ENCODE measurements around the gene FAM170B.

The FAM170B gene

DNA sequence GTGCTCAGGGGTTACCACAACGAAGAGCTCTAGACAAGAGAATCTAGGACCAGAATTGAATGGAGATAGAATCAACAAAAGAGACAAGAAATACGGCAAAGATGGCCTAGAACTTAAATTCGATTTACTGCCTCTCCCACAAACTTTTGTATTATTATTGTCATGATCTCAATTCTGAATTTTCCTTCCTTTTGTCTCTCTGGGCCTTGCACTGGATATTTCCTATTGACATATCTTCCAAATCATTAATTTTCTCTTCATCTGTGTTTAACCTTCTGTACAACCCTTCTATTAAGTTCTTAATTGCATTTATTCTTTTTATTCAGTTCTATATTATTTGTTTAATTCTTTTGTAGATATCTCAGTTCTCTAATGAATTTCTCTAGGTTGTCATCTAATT, 46.9 kb downstream of the FAM170B start:
- ChIA-PET POLR2A (ENCODE audit: low non-redundant PET) (no interaction called here), CTCF (no interaction called here)
- H3K27ac ChIP-seq: no peak overlapping the region
- TF ChIP-seq, protein P1, sequence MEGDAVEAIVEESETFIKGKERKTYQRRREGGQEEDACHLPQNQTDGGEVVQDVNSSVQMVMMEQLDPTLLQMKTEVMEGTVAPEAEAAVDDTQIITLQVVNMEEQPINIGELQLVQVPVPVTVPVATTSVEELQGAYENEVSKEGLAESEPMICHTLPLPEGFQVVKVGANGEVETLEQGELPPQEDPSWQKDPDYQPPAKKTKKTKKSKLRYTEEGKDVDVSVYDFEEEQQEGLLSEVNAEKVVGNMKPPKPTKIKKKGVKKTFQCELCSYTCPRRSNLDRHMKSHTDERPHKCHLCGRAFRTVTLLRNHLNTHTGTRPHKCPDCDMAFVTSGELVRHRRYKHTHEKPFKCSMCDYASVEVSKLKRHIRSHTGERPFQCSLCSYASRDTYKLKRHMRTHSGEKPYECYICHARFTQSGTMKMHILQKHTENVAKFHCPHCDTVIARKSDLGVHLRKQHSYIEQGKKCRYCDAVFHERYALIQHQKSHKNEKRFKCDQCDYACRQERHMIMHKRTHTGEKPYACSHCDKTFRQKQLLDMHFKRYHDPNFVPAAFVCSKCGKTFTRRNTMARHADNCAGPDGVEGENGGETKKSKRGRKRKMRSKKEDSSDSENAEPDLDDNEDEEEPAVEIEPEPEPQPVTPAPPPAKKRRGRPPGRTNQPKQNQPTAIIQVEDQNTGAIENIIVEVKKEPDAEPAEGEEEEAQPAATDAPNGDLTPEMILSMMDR (conservative IDR thresholded peaks at IDR 0.05; ENCODE audit: low read depth): no peak
- no peak for DNase-seq (ENCODE audit: low spot score)

DNA sequence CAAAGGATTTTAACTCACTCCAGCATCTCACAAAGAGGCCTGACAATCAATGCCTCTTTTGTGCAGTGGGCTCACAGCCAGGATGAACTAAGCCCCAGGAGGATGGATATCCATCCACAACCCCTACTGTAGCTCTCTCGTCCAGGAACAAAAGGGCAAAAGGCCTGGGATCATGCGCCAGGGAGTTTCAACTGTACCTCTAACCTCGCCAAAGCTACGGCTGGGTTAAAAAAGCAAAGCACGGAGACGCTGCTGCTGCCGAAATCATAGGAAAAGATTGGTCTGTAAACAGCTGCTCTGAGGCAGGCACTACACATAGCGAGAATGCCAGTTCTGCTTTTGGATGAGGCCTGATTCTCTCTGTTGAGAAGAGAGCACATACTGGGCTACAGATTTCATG, 50.6 kb downstream of the FAM170B start:
- no peak for DNase-seq (ENCODE audit: low spot score)
- TF ChIP-seq, protein P1 (conservative IDR thresholded peaks at IDR 0.05; ENCODE audit: low read depth): no peak
- POLR2A ChIA-PET (ENCODE audit: low non-redundant PET): no interaction called here
- H3K27ac ChIP-seq: no peak overlapping the region
- CTCF ChIA-PET: interaction anchor here (0.7 kb wide), 1 partner anchor 267 kb away, joined by 3 read pairs; no protein-coding TSS in a partner anchor

DNA sequence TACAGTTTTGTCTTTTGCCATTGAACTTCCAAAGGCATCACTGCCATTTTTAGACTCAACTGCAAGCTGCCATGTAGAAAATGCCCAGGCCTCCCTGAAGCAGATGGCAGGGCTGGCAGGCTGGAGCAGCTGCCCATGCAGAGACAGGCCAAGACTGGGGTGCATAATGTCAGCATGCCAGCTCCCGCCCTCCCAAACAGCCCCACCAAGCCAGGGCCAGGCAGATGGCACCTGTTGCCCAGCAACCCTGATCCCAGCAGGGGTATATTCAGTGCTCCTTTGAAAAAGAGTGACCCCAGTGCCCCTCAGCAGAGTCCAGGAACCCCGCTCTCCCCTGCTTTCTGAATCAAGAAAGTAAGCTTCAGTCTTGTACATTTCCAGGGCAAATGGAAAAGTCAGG, 51.1 kb downstream of the FAM170B start:
- DNase-seq (ENCODE audit: low spot score): no peak
- no peak overlapping the region for H3K27ac ChIP-seq
- CTCF ChIA-PET: interaction anchor here (0.7 kb wide), 1 partner anchor 266 kb away, joined by 3 read pairs; no protein-coding TSS in a partner anchor
- TF ChIP-seq, protein P1 (conservative IDR thresholded peaks at IDR 0.05; ENCODE audit: low read depth): no peak
- POLR2A ChIA-PET (ENCODE audit: low non-redundant PET): no interaction called here

DNA sequence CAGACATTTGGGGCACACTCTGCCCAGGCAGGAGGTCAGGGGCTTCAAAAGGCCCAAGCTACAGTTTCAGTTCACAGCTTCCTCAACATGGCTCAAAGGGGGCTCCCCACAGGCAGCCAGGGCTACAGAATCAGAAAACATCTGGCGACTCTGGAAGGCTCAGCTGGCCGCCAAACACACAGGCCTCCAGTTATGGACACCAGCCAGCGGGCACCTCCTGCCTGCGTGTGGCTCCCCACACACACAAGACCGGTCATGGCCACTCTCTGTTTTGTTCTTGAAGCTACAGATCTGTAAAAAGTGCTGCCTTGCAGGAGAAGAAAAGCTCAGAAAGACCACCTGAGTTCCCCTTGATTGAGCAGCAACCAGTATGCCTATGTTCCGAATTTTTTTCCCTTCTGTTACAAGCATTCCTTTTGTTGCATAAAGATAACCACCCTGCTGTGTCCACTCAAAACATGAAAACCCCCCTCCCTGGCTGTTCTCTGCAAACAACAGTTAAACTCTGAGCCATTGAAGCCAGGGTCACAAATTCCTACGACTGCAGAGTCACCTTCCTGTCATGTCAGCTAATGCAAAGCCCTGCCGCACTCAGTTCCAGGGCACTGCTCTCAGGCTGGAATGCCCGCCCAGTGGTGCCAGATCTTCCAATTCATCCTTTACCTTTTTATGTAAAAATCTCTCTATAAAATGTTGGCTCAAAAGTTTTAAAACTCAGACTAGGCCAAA, 52.1 kb downstream of the FAM170B start:
- POLR2A ChIA-PET (ENCODE audit: low non-redundant PET): no interaction called here
- TF ChIP-seq, protein P1 (conservative IDR thresholded peaks at IDR 0.05; ENCODE audit: low read depth): no peak
- CTCF ChIA-PET: no interaction called here
- DNase-seq (ENCODE audit: low spot score): no peak
- no peak overlapping the region for H3K27ac ChIP-seq

All from RWPE1 (cell line).